GM12801 (cell line): ENCODE measurements around the gene LAMA2.

ENCODE experiments used
- TF ChIP-seq, protein P1 (sequence below): IDR thresholded peaks from one replicate; pipeline ENCODE4 v1.5.1; 2011; ENCODE audit warnings: control low read depth; ENCODE audit not compliant: insufficient read length; ENCODE audit errors: extremely low read depth

Gene LAMA2

DNA sequence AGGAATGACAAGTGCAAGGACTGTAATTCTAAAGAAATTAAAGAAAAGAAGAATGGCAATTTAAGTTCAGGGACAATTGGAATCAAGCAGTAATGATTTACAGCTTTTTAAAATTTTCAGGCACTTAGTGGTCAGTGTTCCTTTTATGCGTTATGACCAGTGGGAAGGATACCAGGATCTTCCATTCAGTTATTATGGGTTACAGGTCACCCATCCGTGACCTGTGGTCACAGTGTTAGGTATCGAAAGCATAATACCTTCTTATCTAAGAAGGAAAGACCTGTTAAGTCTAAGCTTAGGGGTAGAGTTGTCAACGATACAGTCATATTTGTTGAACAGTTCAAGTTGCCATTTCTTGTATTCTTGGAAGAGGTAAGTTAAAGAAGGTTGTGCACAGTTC, 253.8 kb downstream of the LAMA2 start:
- TF ChIP-seq, protein P1, sequence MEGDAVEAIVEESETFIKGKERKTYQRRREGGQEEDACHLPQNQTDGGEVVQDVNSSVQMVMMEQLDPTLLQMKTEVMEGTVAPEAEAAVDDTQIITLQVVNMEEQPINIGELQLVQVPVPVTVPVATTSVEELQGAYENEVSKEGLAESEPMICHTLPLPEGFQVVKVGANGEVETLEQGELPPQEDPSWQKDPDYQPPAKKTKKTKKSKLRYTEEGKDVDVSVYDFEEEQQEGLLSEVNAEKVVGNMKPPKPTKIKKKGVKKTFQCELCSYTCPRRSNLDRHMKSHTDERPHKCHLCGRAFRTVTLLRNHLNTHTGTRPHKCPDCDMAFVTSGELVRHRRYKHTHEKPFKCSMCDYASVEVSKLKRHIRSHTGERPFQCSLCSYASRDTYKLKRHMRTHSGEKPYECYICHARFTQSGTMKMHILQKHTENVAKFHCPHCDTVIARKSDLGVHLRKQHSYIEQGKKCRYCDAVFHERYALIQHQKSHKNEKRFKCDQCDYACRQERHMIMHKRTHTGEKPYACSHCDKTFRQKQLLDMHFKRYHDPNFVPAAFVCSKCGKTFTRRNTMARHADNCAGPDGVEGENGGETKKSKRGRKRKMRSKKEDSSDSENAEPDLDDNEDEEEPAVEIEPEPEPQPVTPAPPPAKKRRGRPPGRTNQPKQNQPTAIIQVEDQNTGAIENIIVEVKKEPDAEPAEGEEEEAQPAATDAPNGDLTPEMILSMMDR = no peak

DNA sequence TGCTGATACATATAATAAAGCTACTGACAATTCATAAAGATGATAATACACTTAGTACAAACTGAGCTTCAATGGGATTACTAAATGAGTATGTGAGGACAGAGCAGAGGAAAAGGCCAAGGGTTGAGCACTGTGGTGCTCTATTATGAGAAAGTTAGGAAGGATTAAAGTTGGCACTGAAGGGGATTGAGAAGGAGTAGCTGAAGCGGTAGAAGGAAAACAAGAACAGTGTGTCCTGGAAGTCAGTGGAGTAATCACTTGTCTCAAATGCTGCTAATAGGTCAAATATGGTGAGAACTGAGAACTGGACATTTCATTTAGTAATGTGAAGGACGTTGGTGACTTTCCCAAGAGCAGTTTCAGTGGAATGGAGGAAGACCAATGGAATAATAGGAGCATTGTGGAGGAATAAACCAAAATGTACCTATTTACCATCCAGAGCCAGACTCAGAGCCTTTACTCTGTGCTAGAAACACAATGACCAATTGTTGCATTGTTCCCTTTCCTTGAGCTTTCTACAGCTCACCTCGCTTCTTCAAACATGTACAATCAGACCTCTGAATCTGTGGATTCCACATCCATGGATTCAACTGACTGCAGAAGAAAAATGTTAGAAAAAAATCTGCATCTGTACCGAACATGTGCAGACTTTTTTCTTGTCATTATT, 255.9 kb downstream of the LAMA2 start:
- TF ChIP-seq, protein P1 = no peak

DNA sequence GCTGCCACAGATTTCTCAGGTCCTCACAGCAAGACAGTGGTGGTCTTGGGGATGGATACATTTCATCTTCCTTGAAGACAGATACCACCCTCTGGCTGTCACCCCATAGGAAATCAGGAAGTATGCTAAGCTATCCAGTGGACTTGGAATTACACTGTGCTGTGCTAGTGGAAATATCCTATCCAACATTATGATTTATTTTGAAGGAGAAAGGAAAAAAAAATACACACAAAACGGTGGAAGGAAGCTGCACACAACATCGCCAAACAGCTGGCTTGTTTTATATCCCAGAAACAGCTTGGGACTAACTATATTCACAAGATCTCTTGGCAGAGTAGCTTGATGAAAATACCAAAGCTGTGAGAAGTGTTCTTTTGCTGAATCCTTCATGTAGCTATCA, 257.6 kb downstream of the LAMA2 start:
- TF ChIP-seq, protein P1 = no peak

DNA sequence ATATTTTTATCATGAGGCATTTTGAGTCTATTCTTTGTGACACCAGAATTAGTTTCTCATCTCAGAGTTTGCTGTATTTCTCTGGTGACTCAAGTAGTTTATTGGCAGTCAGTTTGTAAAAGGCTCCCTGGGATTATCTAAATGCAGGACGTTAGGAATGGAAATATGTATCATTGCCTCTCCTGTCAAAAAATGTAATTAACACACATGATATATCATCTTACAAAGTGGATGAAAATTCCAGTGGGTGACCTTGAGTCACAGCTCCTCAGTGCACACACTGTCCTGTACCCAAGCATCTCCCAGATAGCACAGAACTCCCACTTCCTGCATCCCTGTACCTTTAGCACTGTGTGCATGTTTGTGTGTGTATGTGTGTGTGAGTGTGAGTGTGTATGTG, 258.6 kb downstream of the LAMA2 start:
- TF ChIP-seq, protein P1 = no peak

DNA sequence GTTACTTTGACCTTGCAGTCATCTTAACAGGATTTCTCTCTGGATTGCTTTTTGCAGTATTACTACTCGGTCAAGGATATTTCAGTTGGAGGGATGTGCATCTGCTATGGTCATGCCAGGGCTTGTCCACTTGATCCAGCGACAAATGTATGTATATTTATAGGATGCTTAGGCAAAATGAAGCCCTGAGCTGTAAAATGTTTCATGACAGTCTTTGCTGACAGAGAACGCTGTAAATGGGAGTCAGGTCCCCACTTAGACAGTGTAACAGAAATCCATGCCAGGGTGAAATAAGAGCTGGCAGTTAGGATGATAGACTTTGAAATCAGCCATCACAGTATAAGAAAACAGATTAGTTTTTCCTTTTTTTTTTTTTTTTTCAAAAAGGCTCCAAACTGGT, 264.0 kb downstream of the LAMA2 start:
- TF ChIP-seq, protein P1 = no peak

DNA sequence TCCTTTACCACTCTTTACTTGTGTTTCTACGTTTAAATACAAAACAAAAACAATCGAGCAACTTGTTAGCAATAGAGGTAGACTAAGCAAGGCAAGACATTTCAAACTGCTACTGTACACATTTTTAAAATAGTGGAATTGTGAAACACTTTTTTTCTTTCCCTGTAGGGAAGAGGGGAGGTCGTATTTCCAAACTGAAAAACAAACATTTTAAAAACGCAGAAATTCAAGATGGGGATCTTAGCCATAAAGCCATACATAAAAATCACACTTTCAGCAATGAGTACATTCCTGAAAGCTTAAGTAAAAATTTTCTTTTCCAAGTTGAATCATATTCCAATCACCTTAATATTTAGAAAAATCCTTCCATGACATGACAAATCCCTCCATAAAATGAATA, 267.6 kb downstream of the LAMA2 start:
- TF ChIP-seq, protein P1 = no peak

DNA sequence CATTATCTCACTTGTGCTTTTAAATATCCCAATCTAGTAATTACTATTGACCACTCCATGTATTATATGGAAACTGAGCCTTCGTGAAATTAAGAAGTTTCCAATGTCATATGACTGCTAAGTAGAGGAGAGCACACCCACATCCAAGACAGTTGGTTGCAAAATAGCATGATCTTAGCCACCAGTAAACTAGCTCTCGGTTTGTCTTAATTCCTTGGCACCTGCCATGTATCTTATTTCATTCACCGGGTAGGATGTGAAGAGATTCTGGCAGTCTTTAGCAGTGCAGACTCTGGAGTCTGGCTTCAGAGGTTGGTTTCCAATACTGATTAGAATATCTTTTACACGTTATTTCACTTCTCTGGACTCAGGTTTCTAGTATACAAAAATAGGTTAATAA, 270.3 kb downstream of the LAMA2 start:
- TF ChIP-seq, protein P1 = no peak
